Renal cortical epithelial cell (primary cell): ENCODE results near the gene PREX1. TPM values are rescaled to one million over a fixed set of nuclear protein-coding genes. Genes with fewer than 3 reads are reported as not detected.
A peak's percentile ranks its signal among the peaks of the same experiment; 100 is the strongest.
"Not testable (repeated sequence)": the region's sequence is repeated elsewhere in the genome, so short reads cannot be mapped to it uniquely, and the experiment has no call there.

Source experiments
- DNase-seq: peaks from one replicate; pipeline ENCODE4 v3.0.0-alpha.2; 2011; ENCODE audit warnings: low read depth
- total RNA-seq: library from RNA; depleted of rRNA; stranded (reverse); fragments of >200 nt; gene quantifications from 2 replicates; pipeline ENCODE4 v1.2.3, GENCODE V29; 2014

PREX1 gene
- total RNA-seq, 1 donor from 2014 or later: 1.5 TPM

DNA sequence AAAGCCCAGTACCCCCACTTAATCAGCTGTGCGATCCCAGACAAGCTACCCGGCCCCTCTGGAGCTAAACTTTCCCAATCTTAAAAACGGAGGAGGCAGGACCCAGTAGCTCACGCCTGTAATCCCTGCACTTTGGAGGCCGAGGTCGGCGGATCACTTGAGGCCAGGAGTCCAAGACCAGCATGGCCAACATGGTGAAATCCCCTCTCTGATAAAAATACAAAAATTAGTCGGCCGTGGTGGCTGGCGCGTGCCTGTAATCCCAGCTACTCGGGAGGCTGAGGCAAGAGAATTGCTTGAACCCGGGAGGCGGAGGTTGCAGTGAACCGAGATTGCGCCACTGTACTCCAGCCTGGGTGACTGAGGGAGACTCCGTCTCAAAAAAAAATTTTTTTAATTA lies 1.3 kb downstream of the PREX1 start:
- not testable (repeated sequence) for DNase-seq

DNA sequence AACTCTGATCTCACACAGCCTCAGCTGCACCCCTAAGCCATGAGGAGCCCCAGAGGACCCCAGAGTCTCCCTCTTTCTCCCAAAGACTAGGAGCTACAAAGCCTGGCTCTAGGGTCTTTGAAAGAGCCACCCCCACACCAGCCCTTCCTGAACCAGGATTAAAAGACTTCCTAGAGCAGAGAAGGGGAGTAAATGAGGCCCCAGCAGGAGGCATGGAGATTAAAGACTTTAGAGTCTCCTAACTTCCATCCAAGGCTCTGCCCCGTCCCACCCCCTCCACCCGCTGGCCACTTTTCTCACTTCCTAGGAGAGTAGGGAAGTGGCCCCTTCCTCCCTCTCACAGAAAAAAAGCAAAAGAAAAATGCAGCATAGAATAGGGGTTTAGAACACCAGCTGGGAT lies 1.7 kb downstream of the PREX1 start:
- no peak for DNase-seq

DNA sequence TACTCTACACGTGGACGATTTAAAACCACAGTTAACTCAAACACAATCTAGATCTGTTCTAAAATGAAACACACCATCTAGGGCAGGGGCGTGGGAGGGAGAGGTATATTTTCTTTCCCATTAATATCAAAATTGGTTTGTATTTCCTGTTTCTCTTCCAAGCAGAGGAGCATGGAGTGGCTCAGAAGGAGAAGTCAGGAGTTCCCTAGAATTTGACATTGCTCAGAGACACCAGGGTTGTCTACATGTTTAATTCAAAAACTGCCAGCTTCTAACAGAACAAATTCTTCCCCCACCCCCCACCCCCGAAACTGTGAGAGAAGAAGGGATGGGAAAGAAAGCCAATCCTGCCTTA lies 2.3 kb downstream of the PREX1 start:
- DNase-seq: no peak

DNA sequence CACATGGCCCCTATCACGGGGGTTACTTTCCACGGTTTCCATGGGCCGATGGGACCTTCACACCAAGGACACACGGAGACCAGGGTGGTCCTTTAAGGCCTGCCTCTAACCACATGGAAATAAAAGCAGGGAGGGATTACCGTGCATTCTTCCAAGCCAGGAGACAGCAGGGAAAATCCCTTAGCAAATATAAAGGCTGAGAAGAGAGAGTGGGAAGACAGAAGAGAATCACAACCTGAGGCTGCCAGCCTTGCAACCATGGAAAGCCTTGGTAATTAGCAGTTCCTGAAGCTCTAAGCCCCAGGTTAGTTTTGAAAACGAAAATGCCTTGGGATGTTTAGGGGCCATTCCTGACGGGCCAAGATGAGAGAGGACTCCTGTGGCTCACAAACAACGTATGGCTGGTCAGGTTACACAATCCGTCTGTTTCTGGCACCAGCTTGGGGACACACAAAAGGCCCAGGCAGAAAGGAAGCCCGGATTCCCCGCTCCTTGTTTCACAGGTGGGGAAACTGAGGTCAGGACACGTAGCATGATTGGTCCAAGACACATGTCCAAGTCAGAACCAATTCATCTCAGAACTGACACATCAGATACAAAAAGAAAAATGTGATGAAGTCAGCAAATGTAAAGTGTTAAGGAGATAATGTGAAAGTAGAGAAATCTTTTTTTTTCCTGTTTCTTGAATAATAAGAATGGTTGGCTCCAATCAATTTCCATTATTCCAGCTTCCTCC lies 2.8 kb downstream of the PREX1 start:
- DNase-seq: no peak

DNA sequence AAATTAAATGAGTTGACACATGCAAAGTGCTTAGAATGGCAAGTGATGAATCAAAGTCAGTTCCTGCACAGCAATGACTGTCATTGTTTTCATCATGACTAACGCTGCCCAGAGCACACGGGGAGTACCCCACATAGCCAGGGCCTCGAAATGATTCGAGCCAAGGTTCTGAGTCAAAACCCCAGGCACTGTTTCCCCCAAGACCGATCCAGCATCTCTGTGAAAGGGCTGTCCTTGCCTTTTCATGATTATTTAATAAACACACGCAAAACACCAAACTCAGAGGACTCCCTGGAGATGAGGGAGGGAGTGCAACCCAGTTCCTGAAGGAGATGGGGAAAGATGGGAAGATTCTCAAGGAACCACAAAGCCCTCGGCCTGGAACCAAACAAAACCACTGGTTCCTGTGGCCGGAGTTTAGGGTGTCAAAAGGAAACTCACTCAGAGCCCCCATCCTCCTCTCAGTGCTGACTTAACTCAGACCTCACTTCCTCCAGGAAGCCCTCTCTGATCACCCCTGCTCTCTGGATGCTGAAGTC lies 3.8 kb downstream of the PREX1 start:
- DNase-seq: peak; percentile 50

DNA sequence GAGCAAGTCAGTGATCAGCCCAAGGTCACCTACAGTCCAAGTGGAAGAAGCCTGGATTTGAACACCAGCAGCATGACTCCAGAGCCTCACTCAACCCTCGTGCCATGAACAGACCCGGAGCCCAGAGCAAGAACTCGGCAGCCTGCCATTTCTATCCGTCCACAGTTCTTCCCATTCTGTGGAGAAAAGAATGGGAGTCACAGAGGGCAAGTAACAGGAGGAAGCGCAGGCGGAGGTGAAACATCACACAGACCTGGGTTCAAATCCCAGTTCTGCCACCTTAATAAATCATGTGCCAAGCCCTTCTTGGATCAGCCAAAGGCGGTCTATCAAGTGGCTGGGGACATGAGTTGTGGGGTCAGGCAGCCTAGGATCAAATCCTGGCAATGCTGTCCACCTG lies 4.3 kb downstream of the PREX1 start:
- no peak for DNase-seq

DNA sequence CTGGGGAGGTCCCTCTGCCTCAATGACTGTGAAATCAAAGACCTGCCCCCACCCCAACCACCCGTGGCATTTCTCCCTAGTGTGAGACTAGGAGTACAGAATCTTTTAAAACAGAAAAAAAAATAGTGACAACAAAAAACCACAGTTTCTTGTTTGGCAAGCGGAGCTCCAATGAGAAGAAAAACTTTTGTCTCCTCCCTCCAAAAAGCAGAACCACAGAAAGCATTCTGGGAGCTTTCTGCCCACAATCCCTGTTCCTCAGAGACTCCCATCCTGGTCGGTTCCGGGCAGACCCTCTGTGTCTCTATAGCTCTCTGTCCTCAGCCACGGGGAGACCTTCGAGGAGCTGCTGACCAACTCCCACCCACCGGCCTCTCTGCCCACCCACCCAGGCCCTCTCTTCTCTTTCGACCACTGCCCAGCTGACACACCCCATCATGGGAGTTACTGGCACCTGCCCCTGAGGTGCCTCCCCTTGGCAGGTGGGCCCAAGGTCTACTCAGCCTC lies 4.9 kb downstream of the PREX1 start:
- DNase-seq: no peak

DNA sequence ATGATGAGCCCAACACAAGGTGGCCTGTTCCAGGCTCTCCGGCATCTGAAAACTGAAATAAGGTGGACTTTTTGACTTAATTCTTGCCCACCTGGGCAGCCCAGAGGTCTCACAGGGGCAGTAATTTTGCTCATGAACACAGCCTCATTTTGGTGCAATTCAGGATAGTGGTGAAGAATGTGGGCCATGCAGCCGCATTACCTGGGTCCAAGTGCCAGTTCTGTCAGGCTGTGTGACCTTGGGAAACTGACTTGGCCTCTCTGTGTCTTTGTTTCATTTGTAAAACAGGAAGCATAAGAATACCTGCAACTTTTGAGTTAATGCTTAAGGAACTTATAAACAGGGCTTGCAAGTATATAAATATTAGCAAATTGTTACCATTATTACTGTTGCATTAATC lies 5.6 kb downstream of the PREX1 start:
- DNase-seq: no peak

DNA sequence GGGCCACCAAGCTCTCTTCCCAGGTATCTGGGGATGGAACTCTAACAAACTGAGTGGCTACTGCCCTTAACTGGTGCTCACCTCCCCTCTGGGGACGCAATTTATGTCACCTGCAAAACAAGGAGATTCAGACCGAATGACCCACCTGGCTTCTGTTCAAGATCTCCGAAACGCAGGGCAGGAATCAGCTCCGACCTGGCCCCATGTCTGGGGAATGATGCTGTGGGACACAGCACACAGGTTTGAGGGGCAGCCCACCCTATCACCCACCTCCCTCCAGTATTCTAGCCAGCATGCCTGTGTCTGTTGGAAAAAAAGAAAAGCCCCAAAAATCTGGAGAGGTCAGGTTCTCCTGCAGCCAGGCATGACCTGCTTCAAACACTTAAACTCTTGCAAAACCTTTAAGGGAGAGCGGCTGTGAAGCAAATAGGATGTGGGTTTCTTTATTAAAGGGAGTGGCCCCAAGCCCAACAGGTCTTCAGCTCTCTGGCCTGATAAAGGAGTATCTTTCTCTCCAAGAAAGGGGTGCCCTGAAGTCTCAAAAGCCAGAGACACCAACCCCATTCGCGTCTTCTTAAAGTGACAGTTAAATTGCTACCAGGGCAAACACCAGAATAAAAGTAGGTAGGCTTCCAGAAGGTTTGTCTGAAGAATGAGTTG lies 6.4 kb downstream of the PREX1 start:
- DNase-seq: no peak

DNA sequence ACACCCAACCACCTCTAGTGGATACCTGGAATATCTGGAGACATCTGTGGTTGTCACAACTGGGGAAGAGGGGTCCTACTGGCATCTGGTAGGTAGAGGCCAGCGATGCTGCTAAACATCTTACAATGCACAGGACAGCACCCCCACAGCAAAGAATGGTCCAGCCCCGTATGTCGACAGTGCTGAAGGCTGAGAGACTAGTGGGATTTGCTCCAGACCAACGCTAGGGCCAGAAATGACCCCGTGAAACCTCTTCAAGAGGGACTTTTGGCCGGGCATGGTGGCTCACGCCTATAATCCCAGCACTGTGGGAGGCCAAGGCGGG lies 7.2 kb downstream of the PREX1 start:
- no peak for DNase-seq

DNA sequence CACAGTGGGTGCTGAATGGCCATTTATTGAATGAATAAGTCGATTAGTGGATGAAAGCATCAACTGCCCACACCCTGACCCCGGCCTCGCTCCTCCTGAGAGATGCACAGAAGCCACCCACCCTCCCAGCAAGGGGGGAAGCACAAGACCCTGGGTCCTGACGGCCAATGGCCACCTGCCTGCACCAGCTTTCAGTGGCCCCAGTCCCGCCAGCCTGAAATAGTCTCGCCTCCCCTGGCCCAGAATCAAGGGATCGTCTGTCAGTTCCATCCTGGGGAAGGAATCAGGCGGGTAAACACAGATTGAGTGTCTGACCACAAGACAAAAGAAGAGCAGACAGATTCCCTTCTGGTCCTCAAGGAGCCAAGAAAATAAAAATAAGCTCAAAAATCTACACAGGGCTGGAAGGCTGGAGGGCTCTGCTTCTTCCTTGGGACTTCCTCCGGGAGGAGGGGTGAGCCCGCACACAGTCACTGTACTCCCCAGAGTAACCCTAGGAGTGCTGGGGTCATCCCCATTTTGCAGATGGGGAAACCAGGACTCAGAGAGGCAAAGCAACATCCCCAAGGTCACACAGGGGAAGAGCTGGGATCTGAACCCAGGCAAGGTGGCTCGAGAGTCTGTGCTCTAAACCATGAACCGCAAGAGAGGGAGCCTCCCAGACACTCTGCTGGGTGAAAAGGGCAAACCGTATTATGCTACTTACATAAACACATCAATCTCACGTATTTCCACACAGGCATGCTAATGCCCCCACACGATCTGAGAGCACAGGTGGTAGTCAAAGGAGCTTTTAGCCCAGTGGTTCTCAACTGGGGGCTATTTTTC lies 7.8 kb downstream of the PREX1 start:
- no peak for DNase-seq

DNA sequence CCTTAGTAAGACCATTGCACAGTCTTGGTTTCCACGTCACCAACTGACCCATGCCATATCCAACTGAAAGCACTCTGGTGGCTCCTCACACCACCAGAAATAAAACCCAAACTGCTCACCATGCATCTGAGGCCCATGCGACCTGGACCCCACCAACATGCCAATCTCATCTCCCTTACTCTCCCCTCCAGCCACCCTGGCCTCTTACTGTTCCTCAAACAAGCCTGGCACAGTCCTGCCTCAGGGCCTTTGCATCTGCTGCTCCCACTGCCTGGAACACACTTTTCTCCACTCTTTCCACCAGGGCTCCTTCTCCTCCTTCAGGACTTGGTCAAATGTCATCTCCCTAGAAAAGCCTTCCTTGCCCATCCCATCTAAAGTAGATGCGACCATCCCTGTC lies 8.7 kb downstream of the PREX1 start:
- no peak for DNase-seq

DNA sequence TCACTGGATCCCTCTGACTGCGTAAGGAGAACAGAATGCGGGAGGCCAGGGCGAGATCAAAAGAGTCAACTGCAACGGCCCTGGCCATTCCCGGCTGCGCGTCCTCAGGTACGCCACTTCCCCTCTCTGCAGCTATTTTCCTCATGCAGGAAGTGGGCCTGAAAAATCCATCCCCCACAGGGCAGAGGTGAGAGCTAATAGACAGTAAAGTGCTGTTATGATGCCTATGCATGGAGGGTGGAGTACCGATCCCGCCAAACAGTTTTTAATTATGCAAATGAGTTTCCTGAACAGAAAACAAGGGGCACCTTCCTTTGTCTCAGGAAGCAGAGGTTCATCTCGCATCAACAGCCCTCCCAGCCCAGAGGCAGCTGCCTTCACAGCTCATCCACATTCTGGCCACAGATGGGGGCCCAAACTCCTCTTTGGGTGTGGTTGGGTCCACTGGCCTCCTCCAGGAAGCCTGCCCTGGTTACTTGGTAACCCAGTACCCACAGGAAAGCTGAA lies 9.3 kb downstream of the PREX1 start:
- no peak for DNase-seq

DNA sequence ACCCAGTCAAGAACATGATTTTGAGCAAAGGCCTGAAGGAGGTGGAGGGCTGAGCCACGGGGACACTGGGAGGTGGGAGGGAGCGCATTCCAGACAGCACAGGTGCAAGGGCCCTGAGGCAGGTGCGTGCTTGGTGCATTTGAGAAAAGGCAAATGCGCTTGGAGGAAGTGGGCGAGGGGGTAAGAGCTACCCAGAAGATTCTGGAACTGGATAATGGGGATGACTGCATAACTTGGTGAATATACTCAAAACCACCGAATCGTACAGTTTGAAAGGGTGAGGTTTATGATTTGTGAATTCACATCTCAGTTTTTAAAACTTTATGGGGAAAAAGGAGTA lies 9.8 kb downstream of the PREX1 start:
- no peak for DNase-seq

DNA sequence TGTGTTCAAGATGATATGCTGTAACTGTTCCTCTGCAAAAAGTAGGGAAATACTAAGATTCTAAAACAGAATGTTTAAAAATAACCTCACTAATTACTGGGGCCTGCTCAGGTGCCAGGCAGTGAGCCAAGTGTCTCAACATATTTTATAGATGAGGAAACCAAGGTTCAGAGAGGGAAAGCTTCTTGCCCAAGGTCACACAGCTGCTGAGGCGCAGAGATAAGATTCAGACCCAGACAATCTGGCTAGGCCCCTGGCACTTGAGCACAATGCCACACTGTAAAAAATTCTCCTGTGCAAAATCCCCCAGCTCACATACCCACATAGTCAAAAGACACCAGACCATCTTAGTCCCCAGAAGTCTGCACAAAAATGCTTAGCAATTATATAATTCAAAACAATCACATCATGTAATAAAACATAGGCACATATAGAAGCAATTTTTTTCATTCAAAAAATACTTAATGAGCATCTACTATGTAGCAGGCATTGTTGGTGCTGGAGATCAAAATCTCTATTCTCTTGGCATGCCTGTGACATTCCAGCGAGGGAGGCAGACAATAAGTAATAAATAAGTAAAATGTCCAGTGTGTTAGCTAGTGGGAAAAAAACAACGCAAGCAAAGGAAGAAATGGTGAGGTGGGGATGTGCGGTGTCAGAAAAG lies 10.3 kb downstream of the PREX1 start:
- no peak for DNase-seq

DNA sequence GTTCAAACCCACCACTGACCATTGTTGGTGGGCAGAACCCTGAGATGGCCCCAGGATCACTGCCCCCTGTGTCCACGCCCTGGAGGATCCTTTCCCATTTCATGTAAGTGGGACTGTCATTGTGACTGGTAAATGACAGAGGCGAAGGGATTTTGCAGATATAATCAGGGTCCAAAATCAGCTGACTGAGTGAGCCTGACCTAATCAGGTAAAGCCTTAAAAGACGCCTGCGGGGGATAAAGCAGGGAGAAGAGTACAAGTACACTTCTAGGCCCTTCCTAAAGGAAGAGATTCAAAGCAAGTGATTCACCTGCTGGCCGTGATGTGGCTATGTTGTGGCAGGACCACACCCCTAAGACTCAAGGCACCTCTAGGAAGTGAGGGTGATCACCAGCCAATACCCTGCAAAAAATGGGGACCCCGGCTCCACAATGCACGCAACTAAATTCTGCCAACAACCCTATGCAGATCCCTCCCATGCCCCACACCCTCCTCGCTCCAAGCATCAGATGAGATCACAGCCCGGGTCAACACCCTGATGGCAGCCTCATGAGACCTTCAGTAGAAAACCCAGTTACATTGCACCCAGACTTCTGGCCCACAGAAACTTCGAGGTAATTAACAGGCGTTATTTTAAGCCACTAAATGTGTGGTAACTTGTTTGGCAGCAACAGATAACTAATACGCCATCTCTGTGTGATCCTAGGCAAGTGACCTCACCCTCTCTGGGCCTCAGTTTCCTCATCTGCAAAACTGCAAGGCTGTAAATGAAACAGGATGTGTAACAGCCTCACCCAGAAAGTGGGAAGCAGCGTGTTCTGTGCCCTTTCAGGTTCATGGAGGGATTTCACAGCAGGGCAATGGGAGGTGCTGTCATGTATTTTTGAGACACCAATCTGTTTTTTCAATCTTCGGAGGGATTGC lies 11.3 kb downstream of the PREX1 start:
- DNase-seq: no peak

DNA sequence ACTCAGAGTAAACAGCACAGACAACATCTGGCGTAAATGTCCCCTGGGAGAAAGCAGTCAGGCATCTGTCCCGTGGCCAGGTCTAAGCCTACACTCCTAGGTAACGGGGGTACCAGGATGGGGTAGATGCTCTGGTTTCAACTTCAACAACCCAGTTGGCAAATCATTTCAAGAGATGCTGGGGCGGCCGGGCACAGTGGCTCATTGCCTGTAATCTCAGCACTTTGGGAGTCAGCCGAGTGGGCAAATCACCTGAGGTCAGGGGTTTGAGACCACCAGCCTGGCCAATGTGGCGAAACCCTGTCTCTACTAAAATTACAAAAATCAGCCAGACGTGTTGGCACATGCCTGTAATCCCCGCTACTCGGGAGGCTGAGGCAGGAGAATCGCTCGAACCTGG lies 12.3 kb downstream of the PREX1 start:
- no peak for DNase-seq

DNA sequence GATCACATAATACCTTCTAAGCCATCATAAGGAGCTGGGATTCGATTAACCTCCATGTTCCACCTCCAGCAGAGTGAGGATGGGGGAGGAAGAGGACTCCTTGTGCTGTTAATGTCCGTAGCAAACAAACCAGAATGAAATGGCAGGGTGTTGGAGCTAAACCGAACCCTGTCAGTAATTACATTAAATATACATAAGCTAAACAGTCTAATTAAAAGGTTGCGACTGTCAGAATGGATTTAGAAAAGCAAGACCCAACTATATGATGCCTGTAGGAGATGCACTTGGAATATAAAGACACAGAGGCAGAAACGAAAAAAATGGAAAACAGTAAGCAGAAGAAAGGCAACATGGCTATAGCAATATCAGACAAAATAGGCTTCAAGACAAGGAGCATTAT lies 13.2 kb downstream of the PREX1 start:
- DNase-seq: no peak

DNA sequence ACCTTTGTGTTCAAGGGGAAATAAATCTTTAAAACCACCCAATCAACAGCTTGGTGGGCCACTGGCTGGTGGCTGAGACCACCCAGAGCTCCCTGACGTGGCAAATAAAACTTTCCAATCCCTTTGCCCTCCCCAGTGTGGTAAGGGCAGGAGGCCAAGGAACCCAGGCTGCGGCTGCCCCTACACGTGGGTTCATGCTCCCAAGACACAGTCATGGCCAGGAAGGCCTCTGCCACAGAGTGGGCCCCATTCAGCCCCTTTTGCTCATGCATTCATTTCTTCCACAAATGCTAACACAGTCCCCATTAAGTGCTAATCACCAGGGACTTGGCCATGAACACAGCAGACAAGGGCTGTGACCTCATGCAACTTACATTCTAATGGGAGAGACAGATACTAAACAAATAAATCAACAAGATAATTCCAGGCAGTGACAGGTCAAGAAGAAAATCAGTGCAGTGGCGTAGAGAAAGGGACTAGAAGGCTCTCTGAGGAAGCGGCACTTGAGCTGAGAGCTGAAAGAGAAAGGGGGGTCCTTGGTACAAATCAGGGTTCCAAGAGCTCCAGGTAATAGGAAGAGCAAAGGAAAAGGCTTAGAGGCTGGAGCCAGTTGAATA lies 13.8 kb downstream of the PREX1 start:
- no peak for DNase-seq

DNA sequence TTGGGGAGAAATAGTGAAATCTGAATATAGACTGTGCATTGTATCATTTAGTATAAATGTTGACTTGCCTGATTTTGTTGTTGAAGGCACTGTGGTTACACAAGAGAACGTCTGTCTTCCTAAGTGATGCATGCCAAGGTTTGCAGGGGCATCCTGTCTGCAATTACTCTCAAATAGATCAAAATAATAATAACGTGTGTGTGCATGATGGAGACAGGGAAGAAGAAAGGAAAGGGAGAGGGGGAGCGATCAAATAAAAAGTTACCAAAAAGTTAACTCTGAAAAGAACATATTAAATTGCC lies 14.4 kb downstream of the PREX1 start:
- DNase-seq: no peak
